Brain microvascular endothelial cell (primary cell): ENCODE results near the gene XXYLT1.
"Not testable (repeated sequence)": the region's sequence is repeated elsewhere in the genome, so short reads cannot be mapped to it uniquely, and the experiment has no call there.

ENCODE experiments used
- DNase-seq: peaks from one replicate; pipeline ENCODE4 v3.0.0-alpha.2; 2020
- H3K27ac ChIP-seq: fragments of 250-450 bp; sonication (Bioruptor Pico); 2 replicates; pipeline ENCODE4 v1.5.1; 2020; ENCODE audit warnings: mild to moderate bottlenecking, moderate library complexity
- H3K27me3 ChIP-seq: fragments of 250-450 bp; sonication (Bioruptor Pico); replicated peaks from 2 replicates; pipeline ENCODE4 v1.5.1; 2020; ENCODE audit warnings: mild to moderate bottlenecking
- H3K36me3 ChIP-seq: fragments of 250-450 bp; sonication (Bioruptor Pico); replicated peaks from 2 replicates; pipeline ENCODE4 v1.5.1; 2020; ENCODE audit warnings: mild to moderate bottlenecking
- H3K4me3 ChIP-seq: 2 replicates; pipeline ENCODE4 v1.5.1; 2011; ENCODE audit warnings: low read depth, mild to moderate bottlenecking, control low read depth, low read length, moderate library complexity
- CTCF ChIP-seq: IDR thresholded peaks from 2 replicates; pipeline ENCODE4 v1.5.1; 2011; ENCODE audit warnings: low read depth, mild to moderate bottlenecking, moderate library complexity, low read length, control low read depth, inconsistent platforms; ENCODE audit errors: missing control alignments
- in situ Hi-C: cut with HindIII; loops from 2 replicates; pipeline ENCODE4 v1.10.0; 2017; ENCODE audit warnings: low sequenced_read_pairs, low pct_ligation_motif_present

Gene XXYLT1

GRCh38 chr3:195189821-195190220, 81.1 kb downstream of the XXYLT1 start:
- Histone ChIP-seq H3K4me3 (no peak overlapping the region), H3K27me3 (no peaks in the 10 kb centered on the region), H3K27ac (no peak overlapping the region), H3K36me3 (no peaks in the 10 kb centered on the region)
- no peak for TF ChIP-seq CTCF
- in situ Hi-C loops = no loop called here
- DNase-seq = no peak

GRCh38 chr3:195188426-195188927, 82.5 kb downstream of the XXYLT1 start:
- DNase-seq = no peak
- in situ Hi-C loops = no loop called here
- peak; percentile 39 for TF ChIP-seq CTCF
- H3K27me3 ChIP-seq = no peaks in the 10 kb centered on the region
- H3K27ac ChIP-seq = peak overlapping the region; percentile 81
- no peak overlapping the region for H3K4me3 ChIP-seq
- H3K36me3 ChIP-seq = no peaks in the 10 kb centered on the region

GRCh38 chr3:195187609-195188425, 83.1 kb downstream of the XXYLT1 start:
- no peak for DNase-seq
- in situ Hi-C loops = no loop called here
- Histone ChIP-seq H3K36me3 (no peaks in the 10 kb centered on the region), H3K27me3 (no peaks in the 10 kb centered on the region), H3K4me3 (no peak overlapping the region), H3K27ac (peak overlapping the region; percentile 81)
- no peak for TF ChIP-seq CTCF

GRCh38 chr3:195186710-195187047, 84.3 kb downstream of the XXYLT1 start:
- DNase-seq, in situ Hi-C loops, H3K27ac ChIP-seq: not testable (repeated sequence)

GRCh38 chr3:195186041-195186709, 84.8 kb downstream of the XXYLT1 start:
- Histone ChIP-seq H3K36me3 (no peaks in the 10 kb centered on the region), H3K4me3 (no peak overlapping the region), H3K27me3 (no peaks in the 10 kb centered on the region), H3K27ac (no peak overlapping the region)
- TF ChIP-seq CTCF = no peak
- in situ Hi-C loops = no loop called here
- no peak for DNase-seq

More at GRCh38 chr3:195186710-195187047, 84.3 kb downstream of the XXYLT1 start:
- H3K36me3 ChIP-seq, H3K4me3 ChIP-seq, H3K27me3 ChIP-seq: not testable (repeated sequence)

- H3K4me3 ChIP-seq = no peak overlapping the region
- DNase-seq = no peak
- no peaks in the 10 kb centered on the region for H3K27me3 ChIP-seq
- no peak overlapping the region for H3K27ac ChIP-seq
- in situ Hi-C loops = no loop called here
- no peak for TF ChIP-seq CTCF
- H3K36me3 ChIP-seq = no peaks in the 10 kb centered on the region
These were observed 85.4 kb downstream of the XXYLT1 start for GRCh38 chr3:195185583-195185982.
